ENCODE data around the gene IQSEC2. TPM values are rescaled to one million over a fixed set of nuclear protein-coding genes. Genes with fewer than 3 reads are reported as not detected.

IQSEC2 gene
- total and polyA plus RNA-seq, 9 of the 15 experiments (the other 6 are each of a cell fraction or from before 2014, with no cell fraction given), result 2.7 to 41.8 (median 20.1) TPM

DNA sequence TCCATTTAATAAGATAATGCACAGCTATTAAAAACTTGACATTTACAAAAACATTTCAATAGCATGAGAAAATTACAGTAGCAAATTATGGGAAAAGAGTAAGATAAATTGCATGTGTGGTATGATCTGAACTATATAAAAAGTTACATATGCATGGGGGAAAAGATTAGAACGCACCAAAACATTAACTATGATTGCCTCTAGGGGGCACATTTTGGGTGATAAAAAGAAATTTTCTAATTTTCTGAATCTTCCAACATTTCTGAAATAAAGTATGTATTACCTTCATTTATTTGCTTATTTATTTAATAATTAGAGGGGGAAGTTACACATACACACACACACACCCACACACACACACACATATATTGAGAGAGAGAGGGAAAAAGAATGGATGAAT lies 36.8 kb downstream of the IQSEC2 start:
- no peak overlapping the region for H2AFZ ChIP-seq (ENCODE audit: low read depth, low read length)
- H3K9me1 ChIP-seq (ENCODE audit: control insufficient read depth, insufficient read depth, low read length), result no peaks in the 10 kb centered on the region
- DNase-seq (ENCODE audit: extremely low read depth in 1 of 4, low spot score in 3 of 4), result peak in 1 of 4 experiments; percentile 19
- peaks cover 61% of the 10 kb centered on the region; the same call in 2 of the 3 replicates for H3K36me3 ChIP-seq (ENCODE audit: control insufficient read depth, insufficient read depth, low read length)
- H3K4me2 ChIP-seq (ENCODE audit: insufficient read depth, low read length), result no peak overlapping the region
- TF ChIP-seq, protein P1, sequence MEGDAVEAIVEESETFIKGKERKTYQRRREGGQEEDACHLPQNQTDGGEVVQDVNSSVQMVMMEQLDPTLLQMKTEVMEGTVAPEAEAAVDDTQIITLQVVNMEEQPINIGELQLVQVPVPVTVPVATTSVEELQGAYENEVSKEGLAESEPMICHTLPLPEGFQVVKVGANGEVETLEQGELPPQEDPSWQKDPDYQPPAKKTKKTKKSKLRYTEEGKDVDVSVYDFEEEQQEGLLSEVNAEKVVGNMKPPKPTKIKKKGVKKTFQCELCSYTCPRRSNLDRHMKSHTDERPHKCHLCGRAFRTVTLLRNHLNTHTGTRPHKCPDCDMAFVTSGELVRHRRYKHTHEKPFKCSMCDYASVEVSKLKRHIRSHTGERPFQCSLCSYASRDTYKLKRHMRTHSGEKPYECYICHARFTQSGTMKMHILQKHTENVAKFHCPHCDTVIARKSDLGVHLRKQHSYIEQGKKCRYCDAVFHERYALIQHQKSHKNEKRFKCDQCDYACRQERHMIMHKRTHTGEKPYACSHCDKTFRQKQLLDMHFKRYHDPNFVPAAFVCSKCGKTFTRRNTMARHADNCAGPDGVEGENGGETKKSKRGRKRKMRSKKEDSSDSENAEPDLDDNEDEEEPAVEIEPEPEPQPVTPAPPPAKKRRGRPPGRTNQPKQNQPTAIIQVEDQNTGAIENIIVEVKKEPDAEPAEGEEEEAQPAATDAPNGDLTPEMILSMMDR (IDR thresholded peaks at IDR 0.05 in 2 of 3, conservative IDR thresholded peaks at IDR 0.05 in 1 of 3; ENCODE audit: insufficient read depth in 2 of 3, low read depth in 1 of 3, low read length in 3 of 3), result peak in 2 of 3 experiments; percentile 6 to 35; a peak in 2 of 6 replicates
- TF ChIP-seq THRAP3 (IDR thresholded peaks at IDR 0.05; ENCODE audit: borderline replicate concordance), result no peak
- no peak for TF ChIP-seq IRF2 (CRISPR knock-in tag; IDR thresholded peaks at IDR 0.05)
- H3K79me2 ChIP-seq (ENCODE audit: control insufficient read depth, insufficient read depth, low read length), result no peaks in the 10 kb centered on the region
- H3K4me1 ChIP-seq (replicated peaks in 1 of 2; ENCODE audit: control insufficient read depth in 2 of 2, insufficient read depth in 2 of 2, low read length in 2 of 2), result no peaks in the 10 kb centered on the region; a peak in 2 of 5 replicates
- no peak overlapping the region for H3K9ac ChIP-seq (ENCODE audit: insufficient read depth in 1 of 2, low read depth in 2 of 2, low read length in 2 of 2)
- H3K27me3 ChIP-seq (ENCODE audit: control insufficient read depth in 2 of 2, insufficient read depth in 2 of 2, low read length in 2 of 2), result no peaks in the 10 kb centered on the region
- BruUV-seq (replicated peaks), result no TSS peak
- POLR2A ChIA-PET, result no interaction called here
- H3K4me3 ChIP-seq, result no peak overlapping the region
- in situ Hi-C loops (cut with MboI) (no loop called here), intact Hi-C loops (cut with micrococcal nuclease) (no loop called here)
- ATAC-seq, result no peak
- no peaks in the 10 kb centered on the region for H3K9me3 ChIP-seq (replicated peaks; ENCODE audit: control insufficient read depth, insufficient read depth, low read depth, low read length)
- no peaks in the 10 kb centered on the region for H4K20me1 ChIP-seq (replicated peaks; ENCODE audit: control insufficient read depth, insufficient read depth, low read length)
- H3K27ac ChIP-seq (ENCODE audit: extremely low read depth, low read depth, low read length), result no peak overlapping the region
- CTCF ChIA-PET (ENCODE audit: low intra/inter-chr PET ratio), result no interaction called here
- 25% methylated on average over 1 of the region's 1 CpG for WGBS (ENCODE audit: insufficient coverage, low coverage, missing lambda C conversion rate)
- no peak for FAIRE-seq

DNA sequence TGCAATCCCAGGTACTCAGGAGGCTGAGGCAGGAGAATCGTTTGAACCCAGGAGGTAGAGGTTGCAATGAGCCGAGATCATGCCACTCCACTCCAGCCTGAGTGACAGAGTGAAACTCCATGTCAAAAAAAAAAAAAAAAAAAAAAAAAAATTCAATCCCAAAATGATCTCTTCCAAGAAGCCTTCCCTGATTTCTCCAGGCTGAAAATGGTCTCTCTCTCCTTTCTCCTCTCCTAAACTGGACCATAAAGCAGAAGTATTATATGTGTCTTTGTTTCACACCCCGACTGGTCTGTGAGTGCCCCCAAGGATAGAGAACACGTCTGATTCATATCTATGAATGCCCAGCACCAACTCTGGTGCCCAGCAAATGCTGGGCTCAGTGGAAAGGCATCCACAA lies 39.1 kb downstream of the IQSEC2 start:
- no peaks in the 10 kb centered on the region for H3K9me3 ChIP-seq (replicated peaks; ENCODE audit: control insufficient read depth, insufficient read depth, low read depth, low read length)
- no peak overlapping the region for H3K4me3 ChIP-seq
- no peaks in the 10 kb centered on the region for H3K9me1 ChIP-seq (ENCODE audit: control insufficient read depth, insufficient read depth, low read length)
- H3K79me2 ChIP-seq (ENCODE audit: control insufficient read depth, insufficient read depth, low read length), result no peaks in the 10 kb centered on the region
- H3K36me3 ChIP-seq (ENCODE audit: control insufficient read depth, insufficient read depth, low read length), result peaks cover 56% of the 10 kb centered on the region; the same call in 2 of the 3 replicates
- 70% methylated on average over 2 of the region's 4 CpGs for WGBS (ENCODE audit: insufficient coverage, low coverage, missing lambda C conversion rate)
- H4K20me1 ChIP-seq (replicated peaks; ENCODE audit: control insufficient read depth, insufficient read depth, low read length), result no peaks in the 10 kb centered on the region
- ChIA-PET CTCF (ENCODE audit: low intra/inter-chr PET ratio) (no interaction called here), POLR2A (no interaction called here)
- intact Hi-C loops (cut with micrococcal nuclease), result no loop called here
- H2AFZ ChIP-seq (ENCODE audit: low read depth, low read length), result no peak overlapping the region
- no peak overlapping the region for H3K4me2 ChIP-seq (ENCODE audit: insufficient read depth, low read length)
- no peak overlapping the region for H3K27ac ChIP-seq (ENCODE audit: extremely low read depth, low read depth, low read length)
- no peaks in the 10 kb centered on the region for H3K27me3 ChIP-seq (ENCODE audit: control insufficient read depth in 2 of 2, insufficient read depth in 2 of 2, low read length in 2 of 2)
- DNase-seq (ENCODE audit: extremely low read depth in 1 of 4, low spot score in 3 of 4), result no peak
- FAIRE-seq, result no peak
- H3K9ac ChIP-seq (ENCODE audit: insufficient read depth in 1 of 2, low read depth in 2 of 2, low read length in 2 of 2), result no peak overlapping the region
- no peaks in the 10 kb centered on the region for H3K4me1 ChIP-seq (replicated peaks in 1 of 2; ENCODE audit: control insufficient read depth in 2 of 2, insufficient read depth in 2 of 2, low read length in 2 of 2)
- no peak for ATAC-seq
- no TSS peak for BruUV-seq (replicated peaks)
- in situ Hi-C loops (cut with MboI), result no loop called here
- TF ChIP-seq POLR3G (IDR thresholded peaks at IDR 0.05; ENCODE audit: extremely low read depth, insufficient read length, insufficient replicate concordance), result no peak
- no peak for TF ChIP-seq ZNF384 (IDR thresholded peaks at IDR 0.05; ENCODE audit: low read depth, low read length)
- TF ChIP-seq, protein P2, sequence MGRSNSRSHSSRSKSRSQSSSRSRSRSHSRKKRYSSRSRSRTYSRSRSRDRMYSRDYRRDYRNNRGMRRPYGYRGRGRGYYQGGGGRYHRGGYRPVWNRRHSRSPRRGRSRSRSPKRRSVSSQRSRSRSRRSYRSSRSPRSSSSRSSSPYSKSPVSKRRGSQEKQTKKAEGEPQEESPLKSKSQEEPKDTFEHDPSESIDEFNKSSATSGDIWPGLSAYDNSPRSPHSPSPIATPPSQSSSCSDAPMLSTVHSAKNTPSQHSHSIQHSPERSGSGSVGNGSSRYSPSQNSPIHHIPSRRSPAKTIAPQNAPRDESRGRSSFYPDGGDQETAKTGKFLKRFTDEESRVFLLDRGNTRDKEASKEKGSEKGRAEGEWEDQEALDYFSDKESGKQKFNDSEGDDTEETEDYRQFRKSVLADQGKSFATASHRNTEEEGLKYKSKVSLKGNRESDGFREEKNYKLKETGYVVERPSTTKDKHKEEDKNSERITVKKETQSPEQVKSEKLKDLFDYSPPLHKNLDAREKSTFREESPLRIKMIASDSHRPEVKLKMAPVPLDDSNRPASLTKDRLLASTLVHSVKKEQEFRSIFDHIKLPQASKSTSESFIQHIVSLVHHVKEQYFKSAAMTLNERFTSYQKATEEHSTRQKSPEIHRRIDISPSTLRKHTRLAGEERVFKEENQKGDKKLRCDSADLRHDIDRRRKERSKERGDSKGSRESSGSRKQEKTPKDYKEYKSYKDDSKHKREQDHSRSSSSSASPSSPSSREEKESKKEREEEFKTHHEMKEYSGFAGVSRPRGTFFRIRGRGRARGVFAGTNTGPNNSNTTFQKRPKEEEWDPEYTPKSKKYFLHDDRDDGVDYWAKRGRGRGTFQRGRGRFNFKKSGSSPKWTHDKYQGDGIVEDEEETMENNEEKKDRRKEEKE (IDR thresholded peaks at IDR 0.05; ENCODE audit: borderline replicate concordance in 1 of 2, control insufficient read depth in 1 of 2, low read depth in 2 of 2, low read length in 1 of 2), result no peak
- TF ChIP-seq, protein P3, sequence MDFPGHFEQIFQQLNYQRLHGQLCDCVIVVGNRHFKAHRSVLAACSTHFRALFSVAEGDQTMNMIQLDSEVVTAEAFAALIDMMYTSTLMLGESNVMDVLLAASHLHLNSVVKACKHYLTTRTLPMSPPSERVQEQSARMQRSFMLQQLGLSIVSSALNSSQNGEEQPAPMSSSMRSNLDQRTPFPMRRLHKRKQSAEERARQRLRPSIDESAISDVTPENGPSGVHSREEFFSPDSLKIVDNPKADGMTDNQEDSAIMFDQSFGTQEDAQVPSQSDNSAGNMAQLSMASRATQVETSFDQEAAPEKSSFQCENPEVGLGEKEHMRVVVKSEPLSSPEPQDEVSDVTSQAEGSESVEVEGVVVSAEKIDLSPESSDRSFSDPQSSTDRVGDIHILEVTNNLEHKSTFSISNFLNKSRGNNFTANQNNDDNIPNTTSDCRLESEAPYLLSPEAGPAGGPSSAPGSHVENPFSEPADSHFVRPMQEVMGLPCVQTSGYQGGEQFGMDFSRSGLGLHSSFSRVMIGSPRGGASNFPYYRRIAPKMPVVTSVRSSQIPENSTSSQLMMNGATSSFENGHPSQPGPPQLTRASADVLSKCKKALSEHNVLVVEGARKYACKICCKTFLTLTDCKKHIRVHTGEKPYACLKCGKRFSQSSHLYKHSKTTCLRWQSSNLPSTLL (IDR thresholded peaks at IDR 0.05), result no peak
- TF ChIP-seq ZFP36 (IDR thresholded peaks at IDR 0.05; ENCODE audit: low read depth, low read length, partially characterized antibody), result peak; percentile 76
- no peak for TF ChIP-seq ZNF316 (IDR thresholded peaks at IDR 0.05)

Data from K562 (cell line).